C1 segment of cervical spinal cord (tissue), 14 donors: ENCODE results near the gene DDHD1.
A peak's percentile ranks its signal among the peaks of the same experiment; 100 is the strongest.
"Not testable (repeated sequence)": the region's sequence is repeated elsewhere in the genome, so short reads cannot be mapped to it uniquely, and the experiment has no call there.

ENCODE experiments used
- DNase-seq, 14 donors: peaks; one replicate each; lab custom pipeline; 2025; lab: John Stamatoyannopoulos, UW

Gene DDHD1

DNA sequence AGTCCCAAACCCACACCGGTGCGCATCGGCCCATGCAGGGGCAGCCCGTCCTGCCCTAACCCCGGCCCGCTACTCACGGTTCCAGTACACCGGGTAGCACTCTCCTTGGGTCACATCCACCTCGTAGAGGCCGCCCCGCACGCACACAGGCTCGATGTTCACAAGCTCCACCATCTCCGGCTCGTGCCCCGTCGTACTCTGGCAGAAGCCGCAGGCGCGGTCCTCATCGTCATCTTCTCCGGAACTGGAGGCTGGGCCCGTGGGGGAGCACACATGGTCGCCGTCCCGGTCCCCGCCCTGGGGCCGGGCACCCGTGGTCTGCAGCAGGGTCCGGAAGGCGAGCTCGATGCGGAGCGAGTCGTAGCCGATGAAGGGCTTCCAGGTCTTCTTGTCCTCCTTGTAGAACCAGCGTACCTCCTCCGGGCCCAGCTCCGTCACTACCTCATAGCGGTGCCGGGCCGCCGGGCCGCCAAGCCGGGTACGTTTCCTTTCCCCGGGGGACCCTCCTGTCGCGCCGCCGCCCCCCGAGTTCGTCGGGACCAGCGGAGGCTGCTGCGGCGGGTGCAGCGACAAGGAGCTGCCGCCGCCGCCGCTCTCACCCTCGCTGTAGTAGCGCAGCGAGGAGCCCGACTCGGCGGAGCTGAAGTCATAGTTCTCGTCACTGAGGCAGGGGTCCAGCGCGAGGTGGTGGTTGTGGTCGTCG, 788 bp downstream of the DDHD1 start:
- DNase-seq = peak in 13 of 14 donors; percentile 20 to 73 (median 51)

- peak in 13 of 14 donors; percentile 21 to 73 (median 48) for DNase-seq
Observed at GRCh38 chr14:53151523-53152183, 1.5 kb downstream of the DDHD1 start.

DNA sequence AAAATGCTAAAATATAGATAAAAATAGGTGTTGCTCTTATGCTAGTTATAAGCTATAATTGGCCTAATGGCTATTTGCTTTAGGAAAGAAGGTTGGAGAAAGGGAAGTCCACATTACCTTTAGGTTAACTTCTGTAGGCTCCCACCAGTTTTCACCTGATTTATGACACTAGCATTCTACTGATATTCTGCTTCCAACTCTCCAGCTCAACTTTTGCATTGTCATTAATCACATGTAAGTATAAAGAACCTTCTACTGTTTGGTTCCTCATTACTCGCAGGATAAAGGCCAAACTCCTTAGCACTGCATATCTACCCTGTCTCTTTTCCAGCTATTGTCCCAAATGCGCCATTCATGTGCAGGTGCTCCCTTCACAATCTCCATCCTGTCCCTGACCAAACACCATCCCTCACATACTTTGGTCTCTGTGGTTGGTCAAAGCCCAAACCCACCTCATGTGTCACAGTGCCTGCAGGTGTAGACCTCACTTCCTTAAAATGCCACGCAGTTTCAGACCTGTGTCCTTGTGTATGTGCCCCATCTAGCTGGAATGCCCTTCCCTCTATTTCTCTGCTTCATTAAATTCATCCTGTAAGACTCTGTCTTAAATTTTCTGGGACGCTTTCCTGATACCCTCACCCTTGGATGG, 3.3 kb downstream of the DDHD1 start:
- DNase-seq = peak in 1 of 14 donors; percentile 0

- DNase-seq = no peak
Observed at GRCh38 chr14:53148671-53149070, 4.5 kb downstream of the DDHD1 start.

GRCh38 chr14:53147893-53148292, 5.2 kb downstream of the DDHD1 start:
- DNase-seq = no peak

GRCh38 chr14:53147208-53147607, 5.9 kb downstream of the DDHD1 start:
- DNase-seq = no peak

DNA sequence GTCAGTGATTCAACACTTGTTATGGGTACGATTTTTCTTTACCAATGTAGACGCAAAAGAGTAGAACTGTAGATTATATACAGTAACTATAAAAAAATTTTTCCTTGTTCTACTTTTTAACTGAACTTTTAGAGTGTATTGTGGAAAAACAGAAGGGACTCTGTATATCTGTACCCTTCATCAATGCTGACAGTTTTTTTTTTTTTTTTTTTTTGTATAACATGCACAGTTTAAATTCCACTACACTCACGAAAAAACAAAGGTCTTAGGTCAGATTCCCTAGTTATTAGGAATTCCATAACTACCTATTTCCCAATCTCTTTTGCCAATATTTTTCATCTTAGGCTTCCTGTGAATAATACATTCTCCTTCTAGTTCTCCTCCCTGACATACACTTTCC, 6.4 kb downstream of the DDHD1 start:
- no peak for DNase-seq

DNA sequence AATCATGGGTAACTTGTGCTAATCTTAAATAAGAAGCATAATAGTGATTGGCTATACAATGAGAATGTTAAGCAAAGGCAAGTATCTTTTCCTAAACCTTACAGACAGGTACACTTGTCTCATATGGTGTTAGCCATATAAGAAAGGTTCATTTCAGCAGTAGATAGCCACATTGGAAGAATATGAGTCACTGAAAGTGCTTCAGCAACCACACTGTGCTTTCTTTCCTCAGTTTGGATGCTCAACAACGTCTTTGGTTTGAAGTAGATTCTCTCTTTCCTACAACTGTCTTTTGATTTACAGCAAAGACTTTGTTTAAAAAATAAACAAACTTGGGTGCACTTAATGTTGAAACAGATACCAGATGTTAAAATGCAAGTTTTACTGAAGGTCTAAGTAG, 8.9 kb downstream of the DDHD1 start:
- no peak for DNase-seq

GRCh38 chr14:53140585-53140984, 12.5 kb downstream of the DDHD1 start:
- no peak for DNase-seq

GRCh38 chr14:53137568-53138203, 15.4 kb downstream of the DDHD1 start:
- no peak for DNase-seq

- not testable (repeated sequence) for DNase-seq
Observed at GRCh38 chr14:53130491-53130890, 22.6 kb downstream of the DDHD1 start.

- no peak for DNase-seq
Observed at GRCh38 chr14:53128303-53129028, 24.7 kb downstream of the DDHD1 start.

DNA sequence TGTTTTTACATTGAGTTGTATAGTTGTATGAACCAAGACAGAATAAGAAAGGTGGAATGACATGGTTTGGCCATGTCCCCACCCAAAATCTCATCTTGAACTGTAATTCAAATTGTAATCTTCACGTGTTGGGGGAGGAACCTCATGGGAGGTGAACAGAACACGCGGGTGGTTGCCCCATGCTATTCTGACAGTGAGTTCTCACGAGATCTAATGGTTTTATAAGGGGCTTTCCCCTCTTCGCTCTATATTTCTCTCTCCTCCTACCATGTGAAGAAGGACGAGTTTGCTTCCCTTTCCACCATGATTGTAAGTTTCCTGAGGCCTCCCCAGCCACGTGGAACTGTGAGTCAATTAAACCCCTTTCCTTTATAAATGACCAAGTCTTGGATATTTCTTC, 25.3 kb downstream of the DDHD1 start:
- no peak for DNase-seq

- DNase-seq = no peak
Observed at GRCh38 chr14:53127151-53127550, 26.0 kb downstream of the DDHD1 start.

- DNase-seq = no peak
Observed at GRCh38 chr14:53126731-53127130, 26.4 kb downstream of the DDHD1 start.

- DNase-seq = no peak
Observed at GRCh38 chr14:53124786-53125185, 28.3 kb downstream of the DDHD1 start.

- not testable (repeated sequence) for DNase-seq
Observed at GRCh38 chr14:53121419-53121818, 31.7 kb downstream of the DDHD1 start.

DNA sequence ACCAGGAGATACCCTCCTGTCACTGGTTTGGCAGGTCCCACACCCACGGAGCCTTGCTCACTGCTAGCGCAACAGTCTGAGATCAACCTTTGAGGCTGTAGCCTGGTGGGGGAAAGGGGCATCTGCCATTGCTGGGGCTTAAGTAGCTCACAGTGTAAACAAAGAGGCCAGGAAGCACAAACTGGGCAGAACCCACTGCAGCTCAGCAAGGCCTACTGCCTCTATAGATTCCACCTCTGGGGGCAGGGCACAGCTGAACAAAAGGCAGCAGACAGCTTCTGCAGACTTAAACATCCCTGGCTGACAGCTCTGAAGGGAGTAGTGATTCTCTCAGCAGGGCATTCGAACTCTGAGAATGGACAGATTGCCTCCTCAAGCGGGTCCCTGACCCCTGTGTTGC, 35.6 kb downstream of the DDHD1 start:
- DNase-seq = not testable (repeated sequence)

GRCh38 chr14:53113989-53114388, 39.1 kb downstream of the DDHD1 start:
- no peak for DNase-seq

DNA sequence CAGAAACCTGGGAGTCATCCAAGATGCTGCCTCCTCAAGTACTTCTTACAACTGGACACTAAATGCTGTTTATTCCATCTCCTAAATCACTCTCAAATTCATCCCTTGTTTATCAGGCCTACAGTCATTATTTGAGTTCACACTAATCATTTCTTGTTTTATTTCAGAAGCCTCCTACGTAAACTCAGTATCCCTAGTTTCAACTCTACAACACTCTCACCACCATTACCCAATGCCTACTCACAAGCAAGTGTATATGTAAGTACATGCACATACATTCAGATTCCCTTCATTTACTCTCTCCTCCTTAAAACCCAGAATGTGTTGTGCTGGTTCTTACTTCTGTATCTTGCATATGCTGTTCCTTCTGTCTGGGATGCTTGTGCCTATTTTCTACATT, 43.0 kb downstream of the DDHD1 start:
- DNase-seq = no peak
